ENCODE results near the gene POU2AF1.

POU2AF1 gene

GRCh38 chr11:111407652-111408051 is 28.6 kb upstream of the POU2AF1 start:
- no peaks in the 10 kb centered on the region for H3K79me2 ChIP-seq (ENCODE audit: control insufficient read depth, low read length)
- H3F3A ChIP-seq (ENCODE audit: control insufficient read depth, insufficient read depth): peaks cover 18% of the 10 kb centered on the region
- peak overlapping the region; percentile 36 for H3K4me3 ChIP-seq (ENCODE audit: low read length)
- TF ChIP-seq, protein P1, sequence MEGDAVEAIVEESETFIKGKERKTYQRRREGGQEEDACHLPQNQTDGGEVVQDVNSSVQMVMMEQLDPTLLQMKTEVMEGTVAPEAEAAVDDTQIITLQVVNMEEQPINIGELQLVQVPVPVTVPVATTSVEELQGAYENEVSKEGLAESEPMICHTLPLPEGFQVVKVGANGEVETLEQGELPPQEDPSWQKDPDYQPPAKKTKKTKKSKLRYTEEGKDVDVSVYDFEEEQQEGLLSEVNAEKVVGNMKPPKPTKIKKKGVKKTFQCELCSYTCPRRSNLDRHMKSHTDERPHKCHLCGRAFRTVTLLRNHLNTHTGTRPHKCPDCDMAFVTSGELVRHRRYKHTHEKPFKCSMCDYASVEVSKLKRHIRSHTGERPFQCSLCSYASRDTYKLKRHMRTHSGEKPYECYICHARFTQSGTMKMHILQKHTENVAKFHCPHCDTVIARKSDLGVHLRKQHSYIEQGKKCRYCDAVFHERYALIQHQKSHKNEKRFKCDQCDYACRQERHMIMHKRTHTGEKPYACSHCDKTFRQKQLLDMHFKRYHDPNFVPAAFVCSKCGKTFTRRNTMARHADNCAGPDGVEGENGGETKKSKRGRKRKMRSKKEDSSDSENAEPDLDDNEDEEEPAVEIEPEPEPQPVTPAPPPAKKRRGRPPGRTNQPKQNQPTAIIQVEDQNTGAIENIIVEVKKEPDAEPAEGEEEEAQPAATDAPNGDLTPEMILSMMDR (IDR thresholded peaks at IDR 0.05; ENCODE audit: low read depth, low read length, poor library complexity, severe bottlenecking): no peak
- no peak for TF ChIP-seq EZH2phosphoT487 (IDR thresholded peaks at IDR 0.05; ENCODE audit: borderline replicate concordance, low read length)
- peaks cover 70% of the 10 kb centered on the region for H3K4me1 ChIP-seq (ENCODE audit: control insufficient read depth, low read length)
- peak overlapping the region; percentile 52 for H3K4me2 ChIP-seq (ENCODE audit: low read length)
- H3K9me2 ChIP-seq (replicated peaks; ENCODE audit: control insufficient read depth, low read length): no peaks in the 10 kb centered on the region
- no peaks in the 10 kb centered on the region for H3K27me3 ChIP-seq (ENCODE audit: control insufficient read depth, low read length)
- H3K9me3 ChIP-seq (ENCODE audit: control insufficient read depth, insufficient read depth, low read length): peaks cover 22% of the 10 kb centered on the region
- H3K27ac ChIP-seq (ENCODE audit: low read depth, low read length): peak overlapping the region; percentile 77
- no peaks in the 10 kb centered on the region for H4K20me1 ChIP-seq (ENCODE audit: control insufficient read depth, insufficient read depth, low read depth, low read length)
- peaks cover 12% of the 10 kb centered on the region for H3K36me3 ChIP-seq (ENCODE audit: control insufficient read depth, low read length)

- TF ChIP-seq, protein P1 (IDR thresholded peaks at IDR 0.05; ENCODE audit: low read depth, low read length, poor library complexity, severe bottlenecking): no peak
- no peak for TF ChIP-seq EZH2phosphoT487 (IDR thresholded peaks at IDR 0.05; ENCODE audit: borderline replicate concordance, low read length)
- H3K4me2 ChIP-seq (ENCODE audit: low read length): peak overlapping the region; percentile 17; the same call in 1 of the 2 replicates
- H3K4me1 ChIP-seq (ENCODE audit: control insufficient read depth, low read length): peaks cover 60% of the 10 kb centered on the region
Measured at GRCh38 chr11:111406589-111406988, 27.5 kb upstream of the POU2AF1 start.

GRCh38 chr11:111406091-111406490 is 27.0 kb upstream of the POU2AF1 start:
- H3K9me2 ChIP-seq (replicated peaks; ENCODE audit: control insufficient read depth, low read length): no peaks in the 10 kb centered on the region
- H3K27ac ChIP-seq (ENCODE audit: low read depth, low read length): no peak overlapping the region
- peak overlapping the region; percentile 17 for H3K4me2 ChIP-seq (ENCODE audit: low read length)
- peaks cover 22% of the 10 kb centered on the region for H3K9me3 ChIP-seq (ENCODE audit: control insufficient read depth, insufficient read depth, low read length)
- TF ChIP-seq, protein P1 (IDR thresholded peaks at IDR 0.05; ENCODE audit: low read depth, low read length, poor library complexity, severe bottlenecking): no peak
- TF ChIP-seq EZH2phosphoT487 (IDR thresholded peaks at IDR 0.05; ENCODE audit: borderline replicate concordance, low read length): no peak
- no peaks in the 10 kb centered on the region for H3K79me2 ChIP-seq (ENCODE audit: control insufficient read depth, low read length)
- H4K20me1 ChIP-seq (ENCODE audit: control insufficient read depth, insufficient read depth, low read depth, low read length): no peaks in the 10 kb centered on the region
- peaks cover 8% of the 10 kb centered on the region for H3K36me3 ChIP-seq (ENCODE audit: control insufficient read depth, low read length)
- H3K27me3 ChIP-seq (ENCODE audit: control insufficient read depth, low read length): no peaks in the 10 kb centered on the region
- no peak overlapping the region for H3K4me3 ChIP-seq (ENCODE audit: low read length)
- peaks cover 13% of the 10 kb centered on the region for H3F3A ChIP-seq (ENCODE audit: control insufficient read depth, insufficient read depth)
- H3K4me1 ChIP-seq (ENCODE audit: control insufficient read depth, low read length): peaks cover 60% of the 10 kb centered on the region

More at GRCh38 chr11:111406589-111406988, 27.5 kb upstream of the POU2AF1 start:
- peaks cover 22% of the 10 kb centered on the region for H3K9me3 ChIP-seq (ENCODE audit: control insufficient read depth, insufficient read depth, low read length)
- H3K27me3 ChIP-seq (ENCODE audit: control insufficient read depth, low read length): no peaks in the 10 kb centered on the region
- H3F3A ChIP-seq (ENCODE audit: control insufficient read depth, insufficient read depth): peaks cover 13% of the 10 kb centered on the region
- H3K36me3 ChIP-seq (ENCODE audit: control insufficient read depth, low read length): peaks cover 8% of the 10 kb centered on the region
- H3K4me3 ChIP-seq (ENCODE audit: low read length): no peak overlapping the region
- H3K79me2 ChIP-seq (ENCODE audit: control insufficient read depth, low read length): no peaks in the 10 kb centered on the region
- H3K27ac ChIP-seq (ENCODE audit: low read depth, low read length): no peak overlapping the region
- H3K9me2 ChIP-seq (replicated peaks; ENCODE audit: control insufficient read depth, low read length): no peaks in the 10 kb centered on the region
- no peaks in the 10 kb centered on the region for H4K20me1 ChIP-seq (ENCODE audit: control insufficient read depth, insufficient read depth, low read depth, low read length)

All from DOHH2 (cell line).